Stimulated activated memory B cell treated with anti-CD40 and anti-IgM and Interleukin-4, amounts not matched to agents 10 μg/mL and 1 μg/mL and 100 μg/mL, for 72 hours (primary cell): ENCODE results near the gene NR2F1.

Experiments used
- ATAC-seq: fragments of 150-1000 bp; cut with Tn5 transposase; 2 replicates; pipeline ENCODE4 v1.10.0; 2021
- H3K27ac Mint-ChIP-seq: one replicate; pipeline ENCODE4 v1.8.0; 2022; ENCODE audit warnings: mild to moderate bottlenecking, mixed read lengths
- H3K27me3 Mint-ChIP-seq: one replicate; pipeline ENCODE4 v1.8.0; 2022; ENCODE audit warnings: mixed read lengths
- H3K36me3 Mint-ChIP-seq: one replicate; pipeline ENCODE4 v1.8.0; 2022; ENCODE audit warnings: mixed read lengths
- H3K4me1 Mint-ChIP-seq: one replicate; pipeline ENCODE4 v1.8.0; 2022; ENCODE audit warnings: mixed read lengths
- H3K4me3 Mint-ChIP-seq: one replicate; pipeline ENCODE4 v1.8.0; 2022; ENCODE audit warnings: mild to moderate bottlenecking, moderate library complexity, mixed read lengths
- H3K9me3 Mint-ChIP-seq: one replicate; pipeline ENCODE4 v1.8.0; 2022; ENCODE audit warnings: mixed read lengths

Gene NR2F1

GRCh38 chr5:93574491-93575305, 8.3 kb upstream of the NR2F1 start:
- Mint-ChIP-seq H3K27ac (no peak overlapping the region), H3K27me3 (peaks cover 92% of the 10 kb centered on the region), H3K9me3 (no peaks in the 10 kb centered on the region), H3K4me1 (peaks cover 30% of the 10 kb centered on the region), H3K36me3 (no peaks in the 10 kb centered on the region), H3K4me3 (no peak overlapping the region)
- ATAC-seq = no peak

GRCh38 chr5:93575461-93576414, 7.3 kb upstream of the NR2F1 start:
- no peak for ATAC-seq
- Mint-ChIP-seq H3K36me3 (no peaks in the 10 kb centered on the region), H3K27ac (no peak overlapping the region), H3K4me3 (no peak overlapping the region), H3K27me3 (peaks cover 81% of the 10 kb centered on the region), H3K4me1 (peaks cover 33% of the 10 kb centered on the region), H3K9me3 (no peaks in the 10 kb centered on the region)

- H3K4me1 Mint-ChIP-seq = peaks cover 37% of the 10 kb centered on the region
- ATAC-seq = no peak
- no peak overlapping the region for H3K4me3 Mint-ChIP-seq
These were observed 5.8 kb upstream of the NR2F1 start for GRCh38 chr5:93576994-93577853.

GRCh38 chr5:93577854-93578812, 4.9 kb upstream of the NR2F1 start:
- H3K4me1 Mint-ChIP-seq = peaks cover 31% of the 10 kb centered on the region
- peaks cover 57% of the 10 kb centered on the region for H3K27me3 Mint-ChIP-seq
- no peak overlapping the region for H3K4me3 Mint-ChIP-seq
- H3K36me3 Mint-ChIP-seq = no peaks in the 10 kb centered on the region
- no peak for ATAC-seq
- no peaks in the 10 kb centered on the region for H3K9me3 Mint-ChIP-seq
- no peak overlapping the region for H3K27ac Mint-ChIP-seq

More at GRCh38 chr5:93576994-93577853, 5.8 kb upstream of the NR2F1 start:
- H3K27ac Mint-ChIP-seq = no peak overlapping the region
- no peaks in the 10 kb centered on the region for H3K9me3 Mint-ChIP-seq
- peaks cover 66% of the 10 kb centered on the region for H3K27me3 Mint-ChIP-seq
- no peaks in the 10 kb centered on the region for H3K36me3 Mint-ChIP-seq

- Mint-ChIP-seq H3K4me3 (no peak overlapping the region), H3K4me1 (peaks cover 30% of the 10 kb centered on the region), H3K36me3 (no peaks in the 10 kb centered on the region), H3K27ac (no peak overlapping the region), H3K9me3 (no peaks in the 10 kb centered on the region), H3K27me3 (peaks cover 48% of the 10 kb centered on the region)
- no peak for ATAC-seq
These were observed 4.0 kb upstream of the NR2F1 start for GRCh38 chr5:93578813-93579691.

GRCh38 chr5:93579692-93580062, 3.3 kb upstream of the NR2F1 start:
- H3K9me3 Mint-ChIP-seq = no peaks in the 10 kb centered on the region
- H3K27me3 Mint-ChIP-seq = peaks cover 42% of the 10 kb centered on the region
- peaks cover 30% of the 10 kb centered on the region for H3K4me1 Mint-ChIP-seq
- H3K27ac Mint-ChIP-seq = no peak overlapping the region
- H3K4me3 Mint-ChIP-seq = no peak overlapping the region
- H3K36me3 Mint-ChIP-seq = no peaks in the 10 kb centered on the region
- no peak for ATAC-seq

GRCh38 chr5:93580063-93580926, 2.7 kb upstream of the NR2F1 start:
- no peak overlapping the region for H3K4me3 Mint-ChIP-seq
- no peaks in the 10 kb centered on the region for H3K9me3 Mint-ChIP-seq
- no peaks in the 10 kb centered on the region for H3K36me3 Mint-ChIP-seq
- peaks cover 29% of the 10 kb centered on the region for H3K4me1 Mint-ChIP-seq
- no peak for ATAC-seq
- H3K27ac Mint-ChIP-seq = no peak overlapping the region
- peaks cover 37% of the 10 kb centered on the region for H3K27me3 Mint-ChIP-seq

- no peak within 1 kb of the TSS for H3K4me3 Mint-ChIP-seq
- no peak within 1 kb of the TSS for H3K27ac Mint-ChIP-seq
- peaks cover 37% of the 10 kb centered on the region for H3K27me3 Mint-ChIP-seq
- H3K9me3 Mint-ChIP-seq = no peaks in the 10 kb centered on the region
- ATAC-seq = peak; percentile 10
- H3K36me3 Mint-ChIP-seq = peaks cover 5% of the 10 kb centered on the region
- H3K4me1 Mint-ChIP-seq = peaks cover 31% of the 10 kb centered on the region
These were observed 2.0 kb upstream of the NR2F1 start, which contains the start of gene NR2F1-AS1 for GRCh38 chr5:93580927-93581445. TSS of gene NR2F1-AS1 (minus strand) at chr5:93581219.

- no peaks in the 10 kb centered on the region for H3K9me3 Mint-ChIP-seq
- H3K4me1 Mint-ChIP-seq = peaks cover 32% of the 10 kb centered on the region
- no peak overlapping the region for H3K4me3 Mint-ChIP-seq
- no peak for ATAC-seq
- H3K27ac Mint-ChIP-seq = no peak overlapping the region
- H3K27me3 Mint-ChIP-seq = peaks cover 32% of the 10 kb centered on the region
- H3K36me3 Mint-ChIP-seq = peaks cover 5% of the 10 kb centered on the region
These were observed 907 bp upstream of the NR2F1 start for GRCh38 chr5:93582167-93582462.

- peaks cover 5% of the 10 kb centered on the region for H3K36me3 Mint-ChIP-seq
- peaks cover 35% of the 10 kb centered on the region for H3K4me1 Mint-ChIP-seq
- no peaks in the 10 kb centered on the region for H3K9me3 Mint-ChIP-seq
- no peak for ATAC-seq
- H3K27ac Mint-ChIP-seq = no peak overlapping the region
- peaks cover 32% of the 10 kb centered on the region for H3K27me3 Mint-ChIP-seq
- no peak overlapping the region for H3K4me3 Mint-ChIP-seq
These were observed 381 bp downstream of the NR2F1 start for GRCh38 chr5:93583439-93583767.

- Mint-ChIP-seq H3K36me3 (peaks cover 9% of the 10 kb centered on the region), H3K27ac (no peak overlapping the region)
- peak; percentile 29 for ATAC-seq
These were observed 960 bp downstream of the NR2F1 start for GRCh38 chr5:93583768-93584595.

GRCh38 chr5:93584596-93585040, 1.6 kb downstream of the NR2F1 start:
- Mint-ChIP-seq H3K4me1 (peaks cover 28% of the 10 kb centered on the region), H3K27me3 (peaks cover 38% of the 10 kb centered on the region), H3K4me3 (peak overlapping the region; percentile 50), H3K27ac (no peak overlapping the region), H3K9me3 (peaks cover 3% of the 10 kb centered on the region), H3K36me3 (peaks cover 9% of the 10 kb centered on the region)
- no peak for ATAC-seq

More at GRCh38 chr5:93583768-93584595, 960 bp downstream of the NR2F1 start:
- Mint-ChIP-seq H3K9me3 (peaks cover 3% of the 10 kb centered on the region), H3K27me3 (peaks cover 32% of the 10 kb centered on the region), H3K4me3 (peak overlapping the region; percentile 50), H3K4me1 (peaks cover 29% of the 10 kb centered on the region)
